Right ventricle myocardium superior (tissue), 1 donor: ENCODE results near the gene RUSC1. TPM values are rescaled to one million over a fixed set of nuclear protein-coding genes. Genes with fewer than 3 reads are reported as not detected.
"Not testable (repeated sequence)": the region's sequence is repeated elsewhere in the genome, so short reads cannot be mapped to it uniquely, and the experiment has no call there.

Experiments used
- ATAC-seq: fragments of 200-7000 bp; cut with Tn5 transposase; one replicate; pipeline ENCODE4 v1.9.1; 2020; ENCODE audit warnings: mild to moderate bottlenecking; ENCODE audit not compliant: poor library complexity
- DNase-seq: peaks from one replicate; pipeline ENCODE4 v3.0.0-alpha.2; 2020
- intact Hi-C: fragments of 100-400 bp; cut with DNase I; formaldehyde crosslinking; loops from one replicate; pipeline ENCODE4 v1.11.2; 2022
- total RNA-seq: library from RNA; stranded (reverse); fragmentation: NEBNext Ultra II Directional; extraction: Animal tissue kit (Norgen Biotek cat#: 25700); gene quantifications from one replicate; pipeline ENCODE4 v1.2.1, GENCODE V29; 2021
- donor health status: DM: no; HTN: yes; CAD: no; lungs with severe emphysema.

Gene RUSC1
- total RNA-seq, 1 donor from 2014 or later: 19.9 TPM

GRCh38 chr1:155291006-155291405, 29.7 kb upstream of the RUSC1 start:
- ATAC-seq, intact Hi-C loops, DNase-seq: not testable (repeated sequence)

GRCh38 chr1:155293086-155293749, 27.5 kb upstream of the RUSC1 start:
- intact Hi-C loops: no loop called here
- ATAC-seq (no peak), DNase-seq (no peak)

GRCh38 chr1:155294520-155295182, 26.0 kb upstream of the RUSC1 start:
- no peak for ATAC-seq

GRCh38 chr1:155295183-155295941, 25.3 kb upstream of the RUSC1 start:
- no peak for DNase-seq
- intact Hi-C loops: no loop called here
- no peak for ATAC-seq

More at GRCh38 chr1:155294520-155295182, 26.0 kb upstream of the RUSC1 start:
- intact Hi-C loops: no loop called here
- DNase-seq: no peak

- intact Hi-C loops: no loop called here
- ATAC-seq (no peak), DNase-seq (no peak)
These were observed 24.8 kb upstream of the RUSC1 start for GRCh38 chr1:155295942-155296267.

GRCh38 chr1:155296661-155297060, 24.0 kb upstream of the RUSC1 start:
- DNase-seq: no peak
- ATAC-seq: no peak
- intact Hi-C loops: no loop called here

- intact Hi-C loops: no loop called here
- DNase-seq (no peak), ATAC-seq (no peak)
These were observed 23.3 kb upstream of the RUSC1 start for GRCh38 chr1:155297384-155297783.

GRCh38 chr1:155300024-155300423, 20.7 kb upstream of the RUSC1 start:
- ATAC-seq: no peak
- intact Hi-C loops: no loop called here
- DNase-seq: no peak

- DNase-seq (no peak), ATAC-seq (no peak)
- intact Hi-C loops: no loop called here
These were observed 20.0 kb upstream of the RUSC1 start for GRCh38 chr1:155300553-155301329.

GRCh38 chr1:155301342-155301841, 19.3 kb upstream of the RUSC1 start, which contains the start of gene PKLR:
Gene PKLR, minus strand, starts transcription at chr1:155301438. Its CDS starts 43 bp downstream, at chr1:155301395.
- DNase-seq (no peak), ATAC-seq (no peak)
- intact Hi-C loops: no loop called here

GRCh38 chr1:155304558-155305063, 16.1 kb upstream of the RUSC1 start:
- DNase-seq (no peak), ATAC-seq (no peak)
- intact Hi-C loops: no loop called here

- intact Hi-C loops: no loop called here
- no peak for DNase-seq
- ATAC-seq: no peak
These were observed 14.8 kb upstream of the RUSC1 start for GRCh38 chr1:155305881-155306391.

GRCh38 chr1:155307247-155307740, 13.4 kb upstream of the RUSC1 start:
- intact Hi-C loops: no loop called here
- DNase-seq (no peak), ATAC-seq (no peak)

GRCh38 chr1:155308493-155309422, 11.9 kb upstream of the RUSC1 start, which contains the start of gene FDPS:
Gene FDPS, plus strand, starts transcription at chr1:155308866. Its CDS starts 924 bp downstream, at chr1:155309790.
- DNase-seq (peak; percentile 99), ATAC-seq (peak; percentile 100)
- intact Hi-C loops: no loop called here

- ATAC-seq (no peak), DNase-seq (peak; percentile 65)
- intact Hi-C loops: no loop called here
These were observed 11.2 kb upstream of the RUSC1 start for GRCh38 chr1:155309423-155310021.

GRCh38 chr1:155313261-155313660, 7.4 kb upstream of the RUSC1 start:
- ATAC-seq: no peak
- no peak for DNase-seq
- intact Hi-C loops: no loop called here

GRCh38 chr1:155316922-155317321, 3.8 kb upstream of the RUSC1 start:
- DNase-seq (no peak), ATAC-seq (no peak)
- intact Hi-C loops: no loop called here
